Measurements from ENCODE around the gene PAQR6.

GRCh38 chr1:156226782-156227181 lies 21.1 kb downstream of the PAQR6 start:
- TF ChIP-seq POLR2A (IDR thresholded peaks at IDR 0.05) = no peak
- no peak for TF ChIP-seq CTCF (IDR thresholded peaks at IDR 0.05)
- TF ChIP-seq EP300 (IDR thresholded peaks at IDR 0.05) = no peak
- TF ChIP-seq POLR2AphosphoS5 (IDR thresholded peaks at IDR 0.05) = no peak

Measured in stomach (tissue), 4 donors.